Measurements from ENCODE around the gene METTL2B.
"Not testable (repeated sequence)": the region's sequence is repeated elsewhere in the genome, so short reads cannot be mapped to it uniquely, and the experiment has no call there.

GRCh38 chr7:128488134-128488533, 11.6 kb downstream of the METTL2B start:
- not testable (repeated sequence) for TF ChIP-seq CTCF (IDR thresholded peaks at IDR 0.05; ENCODE audit: insufficient read depth, low read length, poor library complexity, severe bottlenecking); EZH2phosphoT487 (conservative IDR thresholded peaks at IDR 0.05; ENCODE audit: low read length)
